Neuronal stem cell (in vitro differentiated cells): ENCODE measurements around the gene UNC13B.

Source experiments
- DNase-seq: peaks from one replicate; pipeline ENCODE4 v3.0.0-alpha.2; 2013; ENCODE audit warnings: low spot score
- H2AFZ ChIP-seq: one replicate; pipeline ENCODE4 v1.6.1; 2013; ENCODE audit warnings: mild to moderate bottlenecking, low read length, inconsistent platforms
- H2AK5ac ChIP-seq: 2 replicates; pipeline ENCODE4 v1.6.1; 2013; ENCODE audit warnings: low read depth, mild to moderate bottlenecking, inconsistent platforms, low read length, moderate library complexity, mixed read lengths
- H2BK120ac ChIP-seq: 2 replicates; pipeline ENCODE4 v1.6.1; 2013; ENCODE audit warnings: low read depth, mild to moderate bottlenecking, inconsistent platforms, low read length, moderate library complexity, mixed read lengths
- H2BK12ac ChIP-seq: one replicate; pipeline ENCODE4 v1.6.1; 2013; ENCODE audit warnings: low read length, inconsistent platforms
- H2BK15ac ChIP-seq: 2 replicates; pipeline ENCODE4 v1.6.1; 2013; ENCODE audit warnings: mild to moderate bottlenecking, low read length, inconsistent platforms, mixed read lengths
- H2BK5ac ChIP-seq: one replicate; pipeline ENCODE4 v1.6.1; 2013; ENCODE audit warnings: inconsistent platforms, mild to moderate bottlenecking, low read length, moderate library complexity
- H3K14ac ChIP-seq: one replicate; pipeline ENCODE4 v1.6.1; 2013; ENCODE audit warnings: low read length, inconsistent platforms
- H3K18ac ChIP-seq: 2 replicates; pipeline ENCODE4 v1.6.1; 2013; ENCODE audit warnings: low read length, inconsistent platforms
- H3K23ac ChIP-seq: 2 replicates; pipeline ENCODE4 v1.6.1; 2013; ENCODE audit warnings: low read depth, mild to moderate bottlenecking, mixed read lengths, low read length, inconsistent platforms; ENCODE audit not compliant: poor library complexity
- H3K27ac ChIP-seq: replicated peaks from 3 replicates; pipeline ENCODE4 v1.5.1; 2013; ENCODE audit warnings: low read length, inconsistent platforms
- H3K27me3 ChIP-seq, 3 experiments: 2 replicates each; pipeline ENCODE4 v1.6.1; 2013; ENCODE audit warnings: low read length in 3 of 3, mild to moderate bottlenecking in 2 of 3, inconsistent platforms in 1 of 3, low read depth in 1 of 3, mixed read lengths in 1 of 3, moderate library complexity in 1 of 3; ENCODE audit not compliant: control insufficient read depth in 3 of 3, insufficient read depth in 3 of 3
- H3K36me3 ChIP-seq, 2 donors: replicated peaks in 1 of 2; 2 replicates each; pipeline ENCODE4 v1.6.1; 2013; ENCODE audit warnings: low read length in 2 of 2; ENCODE audit not compliant: control insufficient read depth in 2 of 2, insufficient read depth in 2 of 2
- H3K4ac ChIP-seq: 2 replicates; pipeline ENCODE4 v1.6.1; 2013; ENCODE audit warnings: inconsistent platforms, mild to moderate bottlenecking, low read length, moderate library complexity
- H3K4me1 ChIP-seq, 2 donors: 1 replicate in 1 of 2; 2 replicates in 1 of 2; pipeline ENCODE4 v1.6.1; 2013; ENCODE audit warnings: low read length in 2 of 2, low read depth in 1 of 2; ENCODE audit not compliant: control insufficient read depth in 2 of 2, insufficient read depth in 1 of 2
- H3K4me2 ChIP-seq: one replicate; pipeline ENCODE4 v1.6.1; 2013; ENCODE audit warnings: mild to moderate bottlenecking, low read length, inconsistent platforms; ENCODE audit not compliant: insufficient read depth, poor library complexity, severe bottlenecking
- H3K4me3 ChIP-seq, 2 donors: 2 replicates each; pipeline ENCODE4 v1.5.1; 2013; ENCODE audit warnings: low read length in 2 of 2, mild to moderate bottlenecking in 2 of 2, inconsistent platforms in 1 of 2, moderate library complexity in 1 of 2
- H3K79me1 ChIP-seq: one replicate; pipeline ENCODE4 v1.6.1; 2013; ENCODE audit warnings: low read depth, mild to moderate bottlenecking, inconsistent platforms, low read length, moderate library complexity
- H3K9ac ChIP-seq: one replicate; pipeline ENCODE4 v1.6.1; 2013; ENCODE audit warnings: mild to moderate bottlenecking, low read depth, low read length, inconsistent platforms; ENCODE audit not compliant: poor library complexity
- H3K9me3 ChIP-seq, 2 donors: replicated peaks in 1 of 2; 2 replicates each; pipeline versions ENCODE3 to v1.6.1; 2013; ENCODE audit warnings: low read length in 2 of 2, mild to moderate bottlenecking in 2 of 2, inconsistent platforms in 1 of 2, low read depth in 1 of 2, mixed read lengths in 1 of 2, moderate library complexity in 1 of 2; ENCODE audit not compliant: control insufficient read depth in 2 of 2, insufficient read depth in 1 of 2
- H4K8ac ChIP-seq: one replicate; pipeline ENCODE4 v1.6.1; 2013; ENCODE audit warnings: low read depth, mild to moderate bottlenecking, inconsistent platforms, low read length, moderate library complexity
- H4K91ac ChIP-seq: one replicate; pipeline ENCODE4 v1.6.1; 2013; ENCODE audit warnings: low read length, low read depth, mild to moderate bottlenecking, inconsistent platforms; ENCODE audit not compliant: poor library complexity
- WGBS, 2 donors: extraction: QIAGEN DNeasy Blood & Tissue Kit; methylation state at CpG; one replicate each; pipeline ENCODE4 v1.1.7; 2013; ENCODE audit warnings: missing lambda C conversion rate in 2 of 2, mixed read lengths in 1 of 2; ENCODE audit not compliant: insufficient read length in 2 of 2, insufficient replicate concordance in 1 of 2; ENCODE audit errors: extremely low coverage in 2 of 2; 5-methylcytosine and 5-hydroxymethylcytosine counted together

Gene UNC13B

DNA sequence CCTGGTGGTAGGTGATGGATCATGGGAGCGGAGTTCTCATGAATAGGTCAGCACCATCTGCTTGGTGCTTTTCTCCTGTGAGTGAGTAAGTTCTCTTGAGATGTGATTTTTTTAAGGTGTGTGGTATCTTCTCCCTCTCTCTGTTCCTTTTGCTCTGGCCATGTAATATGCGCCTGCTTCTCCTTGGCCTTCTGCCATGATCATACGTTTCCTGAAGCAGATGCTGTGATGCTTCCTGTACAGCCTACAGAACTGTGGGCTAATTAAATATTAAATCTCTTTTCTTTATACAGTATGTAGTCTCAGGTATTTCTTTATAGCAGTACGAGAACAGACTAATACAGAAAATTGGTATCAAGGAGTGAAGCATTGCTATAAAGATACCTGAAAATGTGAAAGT is 36.4 kb downstream of the UNC13B start:
- Histone ChIP-seq H3K27ac (no peak overlapping the region), H3K9me3 (peaks cover 5 to 10% of the 10 kb centered on the region in 2 donors), H4K8ac (no peak overlapping the region), H4K91ac (no peak overlapping the region), H3K14ac (no peak overlapping the region), H3K27me3 (no peaks in the 10 kb centered on the region), H3K4me3 (no peak overlapping the region), H2BK120ac (no peak overlapping the region), H3K4ac (no peak overlapping the region), H3K4me1 (no peaks in the 10 kb centered on the region), H2BK15ac (no peak overlapping the region), H3K4me2 (no peak overlapping the region), H3K23ac (no peak overlapping the region), H3K9ac (no peak overlapping the region), H2AK5ac (no peak overlapping the region), H2BK5ac (no peak overlapping the region), H3K18ac (no peak overlapping the region), H3K36me3 (no peaks in the 10 kb centered on the region), H2BK12ac (no peak overlapping the region), H2AFZ (no peak overlapping the region), H3K79me1 (no peaks in the 10 kb centered on the region)
- WGBS, 2 donors = no CpG with 5 or more reads among the region's 4 CpGs
- DNase-seq = no peak

- no peak overlapping the region for H3K4me3 ChIP-seq
Observed at GRCh38 chr9:35203528-35203927, 41.7 kb downstream of the UNC13B start.

GRCh38 chr9:35205340-35205739 is 43.5 kb downstream of the UNC13B start:
- H3K14ac ChIP-seq = no peak overlapping the region
- no peak overlapping the region for H3K18ac ChIP-seq
- no peak overlapping the region for H3K4ac ChIP-seq
- peaks cover 7 to 8% of the 10 kb centered on the region in 2 donors for H3K9me3 ChIP-seq
- H3K4me2 ChIP-seq = no peak overlapping the region
- H3K27ac ChIP-seq = no peak overlapping the region
- H3K4me1 ChIP-seq = no peaks in the 10 kb centered on the region
- DNase-seq = no peak
- no peak overlapping the region for H2AFZ ChIP-seq
- H3K23ac ChIP-seq = no peak overlapping the region
- H2BK5ac ChIP-seq = no peak overlapping the region
- no peaks in the 10 kb centered on the region for H3K27me3 ChIP-seq
- no peak overlapping the region for H2BK120ac ChIP-seq
- no peak overlapping the region for H2BK15ac ChIP-seq
- H3K9ac ChIP-seq = no peak overlapping the region
- no peak overlapping the region for H3K4me3 ChIP-seq
- H2BK12ac ChIP-seq = no peak overlapping the region
- H4K91ac ChIP-seq = no peak overlapping the region
- no peaks in the 10 kb centered on the region for H3K36me3 ChIP-seq
- WGBS, 2 donors = no CpG with 5 or more reads among the region's 1 CpG
- H3K79me1 ChIP-seq = peaks cover 3% of the 10 kb centered on the region
- H2AK5ac ChIP-seq = no peak overlapping the region
- H4K8ac ChIP-seq = no peak overlapping the region

More at GRCh38 chr9:35203528-35203927, 41.7 kb downstream of the UNC13B start:
- Histone ChIP-seq H3K27ac (no peak overlapping the region), H2BK12ac (no peak overlapping the region), H4K91ac (no peak overlapping the region), H2BK5ac (no peak overlapping the region), H2BK120ac (no peak overlapping the region), H3K36me3 (no peaks in the 10 kb centered on the region), H2AFZ (no peak overlapping the region), H2BK15ac (no peak overlapping the region), H3K18ac (no peak overlapping the region), H3K14ac (no peak overlapping the region), H3K4ac (no peak overlapping the region), H3K27me3 (no peaks in the 10 kb centered on the region), H3K4me1 (no peaks in the 10 kb centered on the region), H3K9ac (no peak overlapping the region), H3K9me3 (peaks cover 7 to 8% of the 10 kb centered on the region in 2 donors), H3K4me2 (no peak overlapping the region), H2AK5ac (no peak overlapping the region), H3K79me1 (peaks cover 3% of the 10 kb centered on the region), H4K8ac (no peak overlapping the region), H3K23ac (no peak overlapping the region)
- no CpG with 5 or more reads among the region's 2 CpGs for WGBS, 2 donors
- no peak for DNase-seq

DNA sequence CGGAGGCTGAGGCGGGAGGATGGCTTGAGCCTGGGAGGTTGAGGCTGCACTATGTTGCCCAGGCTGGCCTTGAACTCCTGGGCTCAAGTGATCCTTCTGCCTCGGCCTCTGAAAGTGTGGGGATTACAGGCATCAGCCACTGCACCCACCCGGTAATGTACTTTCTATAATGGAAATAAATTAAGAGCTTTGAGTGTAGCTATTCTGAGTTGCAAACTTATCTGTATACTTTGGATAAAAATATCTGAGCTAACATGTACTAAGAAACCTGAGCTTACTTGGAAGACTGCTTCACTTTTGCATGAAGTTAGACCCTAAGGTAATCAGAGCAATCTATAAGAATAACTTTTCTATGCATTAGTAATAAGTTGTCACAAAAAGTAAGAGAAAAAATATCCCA is 50.0 kb downstream of the UNC13B start:
- Histone ChIP-seq H3K4ac (no peak overlapping the region), H3K27me3 (no peaks in the 10 kb centered on the region), H3K79me1 (no peaks in the 10 kb centered on the region), H2BK15ac (no peak overlapping the region), H3K27ac (no peak overlapping the region), H2AK5ac (no peak overlapping the region), H3K4me3 (no peak overlapping the region), H3K14ac (no peak overlapping the region), H2BK120ac (no peak overlapping the region), H2BK12ac (no peak overlapping the region), H2AFZ (no peak overlapping the region), H3K23ac (no peak overlapping the region), H3K36me3 (no peaks in the 10 kb centered on the region), H3K9ac (no peak overlapping the region), H3K4me1 (no peaks in the 10 kb centered on the region), H3K9me3 (no peaks in the 10 kb centered on the region), H2BK5ac (no peak overlapping the region), H4K8ac (no peak overlapping the region), H4K91ac (no peak overlapping the region), H3K18ac (no peak overlapping the region), H3K4me2 (no peak overlapping the region)
- DNase-seq = no peak
- no CpG with 5 or more reads among the region's 4 CpGs for WGBS, 2 donors
